Heart right ventricle (tissue), 16 donors: ENCODE results near the gene CRYL1. TPM values are rescaled to one million over a fixed set of nuclear protein-coding genes. Genes with fewer than 3 reads are reported as not detected.

Experiments used
- ATAC-seq, 8 donors: fragments of 200-7000 bp; cut with Tn5 transposase; one replicate each; pipeline ENCODE4 v1.9.1; 2020; ENCODE audit warnings: mild to moderate bottlenecking in 8 of 8, moderate library complexity in 8 of 8, moderate number of reproducible peaks in 1 of 8
- DNase-seq, 2 donors: peaks; one replicate each; pipeline ENCODE4 v3.0.0-alpha.2; 2020
- H3K27ac ChIP-seq, 10 donors: fragments of 200-600 bp; sonication (generic) in 2 of 10; one replicate each; pipeline versions ENCODE4 v1.5.0 to v1.8.0; 2020 to 2022; ENCODE audit warnings: mild to moderate bottlenecking in 3 of 10
- H3K27me3 ChIP-seq, 7 donors: fragments of 200-600 bp; one replicate each; pipeline ENCODE4 v1.8.0; 2021 to 2022; ENCODE audit warnings: mild to moderate bottlenecking in 2 of 7
- H3K36me3 ChIP-seq, 9 donors: fragments of 200-600 bp; sonication (generic) in 1 of 9; one replicate each; pipeline versions ENCODE4 v1.5.0 to v1.8.0; 2020 to 2022; ENCODE audit warnings: mild to moderate bottlenecking in 2 of 9
- H3K4me1 ChIP-seq, 9 donors: fragments of 200-600 bp; sonication (generic) in 1 of 9; one replicate each; pipeline versions ENCODE4 v1.5.0 to v1.8.0; 2020 to 2022; ENCODE audit warnings: mild to moderate bottlenecking in 4 of 9
- H3K4me3 ChIP-seq, 10 donors: fragments of 200-600 bp; sonication (generic) in 2 of 10; one replicate each; pipeline versions ENCODE4 v1.5.0 to v1.8.0; 2020 to 2022; ENCODE audit warnings: mild to moderate bottlenecking in 7 of 10, moderate library complexity in 2 of 10
- H3K9me3 ChIP-seq, 11 donors: fragments of 200-600 bp in 10 of 11; sonication (generic) in 2 of 11; one replicate each; pipeline versions ENCODE4 v1.5.0 to v1.8.0; 2013 to 2022; ENCODE audit warnings: mild to moderate bottlenecking in 2 of 11, control low read depth in 1 of 11, moderate library complexity in 1 of 11
- WGBS, 2 donors: extraction: QIAGEN DNeasy Blood & Tissue Kit; methylation state at CpG; one replicate each; pipeline ENCODE4 v1.1.7; 2013; ENCODE audit warnings: inconsistent platforms in 1 of 2; 5-methylcytosine and 5-hydroxymethylcytosine counted together
- intact Hi-C, 10 donors: fragments of 100-400 bp; cut with DNase I; formaldehyde crosslinking; loops; one replicate each; pipeline versions ENCODE4 v1.11.1 to v1.14.2; 2022
- polyA plus RNA-seq, 2 donors: library from polyadenylated mRNA; stranded (reverse); fragments of 200-250 nt; gene quantifications; one replicate each; pipeline ENCODE4 v1.2.3, GENCODE V29; 2013
- total RNA-seq, 10 donors: library from RNA; stranded (reverse); fragmentation: NEBNext Ultra II Directional in 3 of 10; extraction: Animal tissue kit (Norgen Biotek cat#: 25700) in 3 of 10; gene quantifications; one replicate each; pipeline versions ENCODE4 v1.2.1 to v1.2.4, GENCODE V29; 2021 to 2023
- TF ChIP-seq, protein P1 (sequence below), 9 donors: fragments of 200-600 bp; sonication (generic) in 2 of 9; IDR thresholded peaks; one replicate each; pipeline versions ENCODE4 v1.5.0 to v1.8.0; 2021 to 2022; ENCODE audit warnings: antibody characterized with exemption in 9 of 9, mild to moderate bottlenecking in 5 of 9, moderate library complexity in 1 of 9
- donor health status: Arrhythmogenic right ventricular cardiomyopathy.
- donor health status: ischemic (EF 13 %, LVEDD 7.1; RV severe dilation, severe dysfunction).
- donor health status: healthy with polysubstance abuse.
- donor health status: DM: no; HTN: yes; CAD: no.
- donor health status: DM: no; HTN: no; CAD: no.
- donor health status: ischemic (EF 25% LVEDD 6.9; RV normal size, moderate dysfunction).
- donor health status: ischemic (EF 25% LVEDD 5.7; RV mildly dilated, moderate dysfunction).
- donor health status: healthy.
- donor health status: DM: yes; HTN: yes; CAD: no.
- donor health status: Ischemic cardiomyopathy.
- donor health status: ischemic (EF 35%, LVEDD 5.7; RV mildly dilated, moderate dysfunction).
- donor health status: nonischemic (EF 11% LVEDD 7.7; RV severe dilation, severe dysfunction).
- donor health status: DM: yes; HTN: yes; CAD: no.
- donor health status: PGD.
- donor health status: ischemic (EF 29% LVEDD 5.4; RV normal size, mild dysfunction).
- donor health status: nonischemic (EF 23%, LVEDD 6.1; RV moderate dilation, normal function).

The CRYL1 gene
- total and polyA plus RNA-seq, 12 donors: 10.1 to 27.3 (median 23.2) TPM

DNA sequence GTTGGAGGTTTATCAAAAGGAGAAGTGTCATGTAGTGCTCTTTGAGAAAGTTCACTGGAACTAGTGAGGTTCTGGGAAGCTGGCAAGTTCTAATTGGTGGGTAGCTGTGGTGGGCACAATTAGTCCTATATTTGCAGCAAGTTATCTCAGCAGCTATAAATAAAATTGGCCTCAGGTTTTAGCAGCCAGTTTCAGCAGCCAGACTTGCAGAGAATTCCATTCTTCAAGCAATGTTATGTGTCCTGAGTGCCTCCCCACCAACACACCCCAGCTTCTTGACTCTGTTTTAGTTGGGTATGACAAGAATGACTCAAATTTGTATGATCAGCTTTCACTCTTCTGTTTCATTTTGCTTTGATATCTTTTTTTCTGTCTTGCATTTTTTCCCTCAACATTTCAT, 46.0 kb upstream of the CRYL1 start:
- TF ChIP-seq, protein P1, sequence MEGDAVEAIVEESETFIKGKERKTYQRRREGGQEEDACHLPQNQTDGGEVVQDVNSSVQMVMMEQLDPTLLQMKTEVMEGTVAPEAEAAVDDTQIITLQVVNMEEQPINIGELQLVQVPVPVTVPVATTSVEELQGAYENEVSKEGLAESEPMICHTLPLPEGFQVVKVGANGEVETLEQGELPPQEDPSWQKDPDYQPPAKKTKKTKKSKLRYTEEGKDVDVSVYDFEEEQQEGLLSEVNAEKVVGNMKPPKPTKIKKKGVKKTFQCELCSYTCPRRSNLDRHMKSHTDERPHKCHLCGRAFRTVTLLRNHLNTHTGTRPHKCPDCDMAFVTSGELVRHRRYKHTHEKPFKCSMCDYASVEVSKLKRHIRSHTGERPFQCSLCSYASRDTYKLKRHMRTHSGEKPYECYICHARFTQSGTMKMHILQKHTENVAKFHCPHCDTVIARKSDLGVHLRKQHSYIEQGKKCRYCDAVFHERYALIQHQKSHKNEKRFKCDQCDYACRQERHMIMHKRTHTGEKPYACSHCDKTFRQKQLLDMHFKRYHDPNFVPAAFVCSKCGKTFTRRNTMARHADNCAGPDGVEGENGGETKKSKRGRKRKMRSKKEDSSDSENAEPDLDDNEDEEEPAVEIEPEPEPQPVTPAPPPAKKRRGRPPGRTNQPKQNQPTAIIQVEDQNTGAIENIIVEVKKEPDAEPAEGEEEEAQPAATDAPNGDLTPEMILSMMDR (IDR thresholded peaks at IDR 0.05): no peak
- Histone ChIP-seq H3K9me3 (peaks cover 0 to 17% (median 0%) of the 10 kb centered on the region in 11 donors), H3K27ac (no peak overlapping the region), H3K36me3 (peaks cover 0 to 25% (median 6%) of the 10 kb centered on the region in 9 donors), H3K4me3 (no peak overlapping the region), H3K27me3 (no peaks in the 10 kb centered on the region), H3K4me1 (peaks cover 0 to 14% (median 9%) of the 10 kb centered on the region in 9 donors)
- intact Hi-C loops: loop anchor here in 1 of 10 donors (10.0 kb wide), 1 partner anchor 67 kb away; no protein-coding TSS in a partner anchor
- DNase-seq (no peak), ATAC-seq (no peak)

DNA sequence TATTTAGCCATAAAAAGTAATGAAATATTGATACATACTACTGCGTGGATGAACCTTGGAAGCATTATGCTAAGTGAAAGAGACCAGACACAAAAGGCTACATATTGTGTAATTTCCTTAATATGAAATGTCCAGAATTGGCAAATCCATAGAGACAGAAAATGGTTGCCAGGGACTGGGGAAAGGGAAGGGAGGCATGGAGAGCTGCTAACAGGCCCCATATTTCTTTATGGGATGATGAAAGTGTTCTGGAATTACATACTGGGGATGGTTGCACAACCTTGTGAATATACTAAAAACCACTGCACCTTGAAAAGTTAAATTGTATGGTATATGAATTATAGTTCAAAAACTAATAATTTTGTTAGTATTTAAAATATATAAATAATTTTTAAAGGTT, 44.9 kb upstream of the CRYL1 start:
- no peak for ATAC-seq
- 91 to 96% methylated on average over 1 of the region's 1 CpG for WGBS, 2 donors

DNA sequence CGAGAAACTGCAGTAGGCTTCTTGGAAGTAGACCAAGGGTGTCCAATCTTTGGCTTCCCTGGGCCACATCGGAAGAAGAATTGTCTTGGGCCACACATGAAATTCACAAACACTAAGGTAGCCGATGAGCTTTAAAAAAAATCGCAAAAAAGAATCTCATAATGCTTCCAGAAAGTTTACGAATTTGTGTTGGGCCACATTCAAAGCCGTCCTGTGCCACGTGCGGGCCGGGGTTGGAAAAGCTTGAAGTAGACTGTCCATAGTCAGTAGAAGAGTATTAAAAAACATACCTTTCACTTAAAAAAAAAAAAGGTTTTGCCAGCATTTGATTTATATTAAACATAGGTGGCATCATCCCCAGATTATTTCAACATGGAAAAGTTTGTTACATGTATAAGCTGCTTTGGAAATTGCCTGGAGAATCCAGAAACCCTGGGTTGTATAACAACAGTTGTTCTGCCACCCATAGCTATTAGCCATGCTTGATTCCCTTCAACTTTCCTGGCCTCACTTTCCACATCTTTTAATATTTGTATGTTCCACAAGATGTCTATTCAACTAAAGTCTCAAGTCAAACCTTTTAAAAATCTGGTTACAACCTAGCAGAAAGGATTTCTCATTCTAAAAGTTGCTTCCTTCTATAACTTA, 42.3 kb upstream of the CRYL1 start:
- WGBS, 2 donors: 19 to 27% methylated on average over 9 of the region's 9 CpGs
- TF ChIP-seq, protein P1 (IDR thresholded peaks at IDR 0.05): no peak
- Histone ChIP-seq H3K27me3 (no peaks in the 10 kb centered on the region), H3K9me3 (peaks cover 0 to 23% (median 0%) of the 10 kb centered on the region in 11 donors), H3K4me3 (peak overlapping the region; percentile 19 to 99 (median 78)), H3K27ac (peak overlapping the region; percentile 76 to 99 (median 94)), H3K4me1 (peaks cover 0 to 17% (median 9%) of the 10 kb centered on the region in 9 donors), H3K36me3 (no peaks in the 10 kb centered on the region)
- DNase-seq (no peak), ATAC-seq (no peak)
- intact Hi-C loops: loop anchor here in 7 of 10 donors (2.0 to 10.0 kb wide), 4 partner anchors 41 to 53 kb away; partner anchors contain the start of gene CRYL1 (in 5 of the 7)

More for the DNA sequence above, 44.9 kb upstream of the CRYL1 start:
- intact Hi-C loops: loop anchor here in 1 of 10 donors (10.0 kb wide), 1 partner anchor 66 kb away; no protein-coding TSS in a partner anchor
- no peak for DNase-seq
- H3K4me3 ChIP-seq: no peak overlapping the region
- H3K4me1 ChIP-seq: peaks cover 0 to 17% (median 9%) of the 10 kb centered on the region in 9 donors
- peaks cover 0 to 15% (median 3%) of the 10 kb centered on the region in 9 donors for H3K36me3 ChIP-seq
- H3K9me3 ChIP-seq: peaks cover 0 to 14% (median 0%) of the 10 kb centered on the region in 11 donors
- H3K27me3 ChIP-seq: no peaks in the 10 kb centered on the region
- no peak overlapping the region for H3K27ac ChIP-seq
- TF ChIP-seq, protein P1 (IDR thresholded peaks at IDR 0.05): no peak

DNA sequence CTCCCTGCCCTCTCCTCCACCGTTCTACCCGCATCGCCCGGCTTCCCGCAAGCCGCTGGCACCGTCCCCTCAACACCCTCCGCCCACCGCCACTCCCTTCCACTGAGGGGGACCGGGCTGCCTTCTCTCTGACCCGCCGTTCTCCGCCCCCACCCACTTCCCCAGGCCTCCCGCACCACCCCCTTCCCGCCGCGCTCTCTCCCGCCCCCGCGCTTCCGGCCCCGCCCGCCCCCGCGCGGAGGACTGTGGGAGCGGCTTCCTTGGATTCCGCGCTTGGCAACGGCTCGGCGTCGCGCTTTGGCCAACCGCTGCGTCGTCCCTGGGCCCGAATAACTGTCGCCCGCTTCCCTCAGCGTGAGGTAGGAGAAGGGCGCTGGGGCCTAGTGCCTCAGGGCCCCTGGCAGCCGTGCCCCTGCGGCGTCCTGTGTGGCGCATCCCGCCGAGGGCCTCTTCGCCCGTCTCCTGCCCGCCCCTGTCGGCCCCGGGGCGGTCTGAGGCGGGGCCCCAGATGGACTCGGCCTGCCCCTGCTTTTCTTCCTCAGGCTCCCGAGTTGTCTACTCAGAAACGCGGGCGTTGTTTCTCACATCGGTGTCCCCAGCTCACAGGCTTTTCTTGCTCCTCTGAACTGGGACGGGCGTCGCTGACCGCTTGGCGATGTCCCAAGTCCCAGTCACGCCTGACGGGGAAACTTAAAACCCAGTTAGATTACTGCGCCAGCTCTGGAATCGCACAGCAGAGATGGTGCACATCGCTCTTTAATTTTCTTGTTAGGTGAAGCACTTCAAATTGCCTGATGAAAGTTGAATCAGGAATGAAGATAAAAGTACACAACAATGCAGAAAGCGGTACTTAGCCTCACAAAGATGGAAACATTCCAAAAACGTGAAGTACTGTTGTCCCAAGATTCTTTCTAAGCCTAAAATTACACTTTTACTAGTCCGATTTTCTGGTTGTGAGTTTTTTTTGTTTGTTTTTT, 41.5 kb upstream of the CRYL1 start, which contains the start of gene IFT88:
Gene IFT88 (plus strand): TSS at position 260 of the 977 bp plus-strand sequence. CDS start 7,229 bp downstream, outside the sequence.
- intact Hi-C loops: loop anchor here in 7 of 10 donors (2.0 to 10.0 kb wide), 4 partner anchors 40 to 52 kb away; partner anchors contain the start of gene CRYL1 (in 5 of the 7)
- whole genome bisulfite sequencing, 2 donors: 1% methylated on average over 72 to 74 of the region's 74 CpGs
- TF ChIP-seq, protein P1 (IDR thresholded peaks at IDR 0.05): peak in 1 of 9 donors; percentile 10
- peaks cover 0 to 17% (median 9%) of the 10 kb centered on the region in 9 donors for H3K4me1 ChIP-seq
- peak; percentile 91 to 92 for DNase-seq
- H3K9me3 ChIP-seq: peaks cover 0 to 23% (median 0%) of the 10 kb centered on the region in 11 donors
- ATAC-seq: peak; percentile 98 to 99 (median 98)
- peak within 1 kb of the TSS; percentile 76 to 99 (median 94) for H3K27ac ChIP-seq
- no peaks in the 10 kb centered on the region for H3K27me3 ChIP-seq
- no peaks in the 10 kb centered on the region for H3K36me3 ChIP-seq
- H3K4me3 ChIP-seq: peak within 1 kb of the TSS; percentile 19 to 99 (median 78)
